ENCODE measurements around the gene CNTNAP2. TPM values are rescaled to one million over a fixed set of nuclear protein-coding genes. Genes with fewer than 3 reads are reported as not detected.

The CNTNAP2 gene
- total RNA-seq, 3 donors from 2014 or later (not counting 1 experiment from before 2014, with no cell fraction given), result 0.18 to 1.1 TPM; not detected in 1

DNA sequence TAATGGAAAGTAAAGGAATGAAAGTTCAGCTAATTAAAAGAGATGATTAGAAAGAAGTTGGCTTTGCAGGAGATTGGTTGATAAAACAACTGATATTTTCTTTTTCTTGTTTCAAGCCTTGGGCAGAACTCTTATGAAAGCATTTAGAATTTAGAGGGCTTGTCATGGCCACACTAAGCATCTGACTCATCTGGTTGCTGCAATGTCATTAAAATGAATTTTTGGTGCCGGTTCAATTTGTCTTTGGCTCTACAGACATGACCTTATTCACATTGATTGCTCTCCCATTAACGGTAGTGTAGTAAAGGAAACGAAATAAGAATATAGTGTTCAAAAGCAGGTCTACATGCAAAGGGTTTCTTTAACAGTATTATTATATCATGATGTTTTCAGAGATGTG, 1461.6 kb downstream of the CNTNAP2 start:
- H3K9me3 ChIP-seq (ENCODE audit: control insufficient read depth, insufficient read depth, low read length), result no peaks in the 10 kb centered on the region
- no peaks in the 10 kb centered on the region for H3K4me1 ChIP-seq (ENCODE audit: control insufficient read depth, insufficient read depth, low read length)
- H3K4me3 ChIP-seq (ENCODE audit: low read length), result no peak overlapping the region
- no peaks in the 10 kb centered on the region for H3K27me3 Mint-ChIP-seq (ENCODE audit: low read depth in 2 of 2)
- TF ChIP-seq, protein P1, sequence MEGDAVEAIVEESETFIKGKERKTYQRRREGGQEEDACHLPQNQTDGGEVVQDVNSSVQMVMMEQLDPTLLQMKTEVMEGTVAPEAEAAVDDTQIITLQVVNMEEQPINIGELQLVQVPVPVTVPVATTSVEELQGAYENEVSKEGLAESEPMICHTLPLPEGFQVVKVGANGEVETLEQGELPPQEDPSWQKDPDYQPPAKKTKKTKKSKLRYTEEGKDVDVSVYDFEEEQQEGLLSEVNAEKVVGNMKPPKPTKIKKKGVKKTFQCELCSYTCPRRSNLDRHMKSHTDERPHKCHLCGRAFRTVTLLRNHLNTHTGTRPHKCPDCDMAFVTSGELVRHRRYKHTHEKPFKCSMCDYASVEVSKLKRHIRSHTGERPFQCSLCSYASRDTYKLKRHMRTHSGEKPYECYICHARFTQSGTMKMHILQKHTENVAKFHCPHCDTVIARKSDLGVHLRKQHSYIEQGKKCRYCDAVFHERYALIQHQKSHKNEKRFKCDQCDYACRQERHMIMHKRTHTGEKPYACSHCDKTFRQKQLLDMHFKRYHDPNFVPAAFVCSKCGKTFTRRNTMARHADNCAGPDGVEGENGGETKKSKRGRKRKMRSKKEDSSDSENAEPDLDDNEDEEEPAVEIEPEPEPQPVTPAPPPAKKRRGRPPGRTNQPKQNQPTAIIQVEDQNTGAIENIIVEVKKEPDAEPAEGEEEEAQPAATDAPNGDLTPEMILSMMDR (IDR thresholded peaks at IDR 0.05), result no peak
- H3K4me1 Mint-ChIP-seq, result no peaks in the 10 kb centered on the region
- H3K36me3 ChIP-seq (ENCODE audit: control insufficient read depth, insufficient read depth, low read length), result no peaks in the 10 kb centered on the region
- no peak overlapping the region for H3K4me3 Mint-ChIP-seq
- H3K36me3 Mint-ChIP-seq, result no peaks in the 10 kb centered on the region
- H3K9me3 Mint-ChIP-seq, result peaks cover 8 to 12% of the 10 kb centered on the region in 2 donors
- intact Hi-C loops (cut with micrococcal nuclease), result no loop called here
- H3K27ac ChIP-seq (ENCODE audit: low read length), result no peak overlapping the region
- WGBS (ENCODE audit: insufficient coverage), result 86% methylated on average over 1 of the region's 3 CpGs
- H3K27ac Mint-ChIP-seq, result no peak overlapping the region
- no peak for DNase-seq
- no peaks in the 10 kb centered on the region for H3K27me3 ChIP-seq (ENCODE audit: control insufficient read depth, insufficient read depth, low read length)
- ATAC-seq, result no peak

DNA sequence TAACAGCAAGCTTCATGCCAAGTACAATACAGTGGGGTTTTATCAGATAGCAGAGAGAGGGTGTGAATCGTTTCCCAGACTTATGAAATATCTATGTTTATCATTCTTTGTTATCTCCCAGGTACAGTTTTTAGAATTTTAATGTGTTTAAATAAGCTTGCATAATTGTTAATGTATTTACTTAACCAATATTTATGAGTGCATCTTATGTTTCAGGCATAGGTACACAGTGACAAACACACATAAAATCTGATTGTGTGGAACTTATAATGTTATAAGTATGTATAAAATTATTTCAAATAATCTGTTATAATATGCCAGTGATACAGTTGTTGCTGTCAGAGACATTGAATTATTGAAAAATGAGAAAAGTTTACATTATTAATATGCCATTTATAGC, 1462.5 kb downstream of the CNTNAP2 start:
- Histone ChIP-seq H3K36me3 (ENCODE audit: control insufficient read depth, insufficient read depth, low read length) (no peaks in the 10 kb centered on the region), H3K4me3 (ENCODE audit: low read length) (no peak overlapping the region), H3K4me1 (ENCODE audit: control insufficient read depth, insufficient read depth, low read length) (no peaks in the 10 kb centered on the region), H3K9me3 (ENCODE audit: control insufficient read depth, insufficient read depth, low read length) (no peaks in the 10 kb centered on the region), H3K27ac (ENCODE audit: low read length) (no peak overlapping the region), H3K27me3 (ENCODE audit: control insufficient read depth, insufficient read depth, low read length) (no peaks in the 10 kb centered on the region)
- Mint-ChIP-seq H3K9me3 (peaks cover 8 to 12% of the 10 kb centered on the region in 2 donors), H3K4me1 (no peaks in the 10 kb centered on the region), H3K4me3 (no peak overlapping the region), H3K27me3 (ENCODE audit: low read depth in 2 of 2) (no peaks in the 10 kb centered on the region), H3K27ac (no peak overlapping the region), H3K36me3 (no peaks in the 10 kb centered on the region)
- no CpG with 5 or more reads among the region's 1 CpG for WGBS (ENCODE audit: insufficient coverage)
- TF ChIP-seq, protein P1 (IDR thresholded peaks at IDR 0.05), result no peak
- intact Hi-C loops (cut with micrococcal nuclease), result no loop called here
- DNase-seq (no peak), ATAC-seq (no peak)

DNA sequence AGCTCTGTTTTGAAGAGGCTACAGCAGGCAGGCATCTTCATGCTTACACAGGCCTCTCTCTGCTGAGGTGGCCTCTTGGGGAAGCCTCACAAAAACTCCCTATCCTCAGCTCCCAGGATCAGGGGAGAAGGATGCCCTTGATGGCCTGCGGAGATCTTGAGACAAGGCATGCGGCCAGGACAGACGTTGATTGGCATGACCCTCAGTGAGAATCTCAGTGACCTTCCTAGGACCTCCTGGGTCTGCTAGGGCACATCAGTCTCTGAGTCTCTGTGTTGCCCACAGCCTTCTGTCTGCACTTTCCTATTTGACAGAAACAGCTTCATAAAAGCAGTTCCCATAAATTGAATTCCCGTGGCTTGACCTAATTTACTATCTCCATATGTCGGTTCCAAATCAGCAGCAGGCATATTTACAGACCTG, 1468.2 kb downstream of the CNTNAP2 start:
- ATAC-seq (no peak), DNase-seq (no peak)
- Histone ChIP-seq H3K9me3 (ENCODE audit: control insufficient read depth, insufficient read depth, low read length) (no peaks in the 10 kb centered on the region), H3K36me3 (ENCODE audit: control insufficient read depth, insufficient read depth, low read length) (no peaks in the 10 kb centered on the region), H3K4me3 (ENCODE audit: low read length) (no peak overlapping the region), H3K4me1 (ENCODE audit: control insufficient read depth, insufficient read depth, low read length) (no peaks in the 10 kb centered on the region), H3K27me3 (ENCODE audit: control insufficient read depth, insufficient read depth, low read length) (no peaks in the 10 kb centered on the region), H3K27ac (ENCODE audit: low read length) (no peak overlapping the region)
- no peaks in the 10 kb centered on the region for H3K27me3 Mint-ChIP-seq (ENCODE audit: low read depth in 2 of 2)
- H3K36me3 Mint-ChIP-seq, result no peaks in the 10 kb centered on the region
- 94% methylated on average over 4 of the region's 5 CpGs for WGBS (ENCODE audit: insufficient coverage)
- no peaks in the 10 kb centered on the region for H3K4me1 Mint-ChIP-seq
- TF ChIP-seq, protein P1 (IDR thresholded peaks at IDR 0.05), result no peak
- H3K9me3 Mint-ChIP-seq, result peaks cover 0 to 7% of the 10 kb centered on the region in 2 donors
- intact Hi-C loops (cut with micrococcal nuclease), result no loop called here
- H3K27ac Mint-ChIP-seq, result no peak overlapping the region
- H3K4me3 Mint-ChIP-seq, result no peak overlapping the region

DNA sequence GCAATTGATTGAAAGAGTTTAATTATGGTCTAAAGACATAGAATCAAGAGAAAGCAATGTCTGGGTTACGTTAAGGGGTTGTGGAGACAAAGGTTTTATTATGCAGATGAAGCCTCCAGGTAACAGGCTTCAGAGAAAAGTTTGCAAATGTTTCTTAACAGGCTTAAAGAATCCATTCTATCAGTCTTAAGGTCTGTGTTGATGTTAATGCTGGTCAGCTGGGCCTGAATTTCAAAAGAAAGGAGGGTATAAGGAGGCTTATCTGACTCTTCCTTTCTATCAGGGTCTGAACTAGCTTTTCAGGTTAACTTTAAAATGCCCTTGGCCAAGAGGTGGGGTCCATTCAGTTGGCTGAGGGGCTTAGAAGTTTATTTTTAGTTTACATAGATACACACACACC, 1469.5 kb downstream of the CNTNAP2 start:
- Histone ChIP-seq H3K4me1 (ENCODE audit: control insufficient read depth, insufficient read depth, low read length) (no peaks in the 10 kb centered on the region), H3K36me3 (ENCODE audit: control insufficient read depth, insufficient read depth, low read length) (no peaks in the 10 kb centered on the region), H3K4me3 (ENCODE audit: low read length) (no peak overlapping the region), H3K9me3 (ENCODE audit: control insufficient read depth, insufficient read depth, low read length) (no peaks in the 10 kb centered on the region), H3K27ac (ENCODE audit: low read length) (no peak overlapping the region), H3K27me3 (ENCODE audit: control insufficient read depth, insufficient read depth, low read length) (no peaks in the 10 kb centered on the region)
- H3K4me1 Mint-ChIP-seq, result no peaks in the 10 kb centered on the region
- H3K4me3 Mint-ChIP-seq, result no peak overlapping the region
- H3K27me3 Mint-ChIP-seq (ENCODE audit: low read depth in 2 of 2), result no peaks in the 10 kb centered on the region
- TF ChIP-seq, protein P1 (IDR thresholded peaks at IDR 0.05), result no peak
- 27% methylated on average over 1 of the region's 1 CpG for WGBS (ENCODE audit: insufficient coverage)
- H3K36me3 Mint-ChIP-seq, result no peaks in the 10 kb centered on the region
- DNase-seq (no peak), ATAC-seq (no peak)
- H3K9me3 Mint-ChIP-seq, result peaks cover 0 to 3% of the 10 kb centered on the region in 2 donors
- intact Hi-C loops (cut with micrococcal nuclease), result no loop called here
- H3K27ac Mint-ChIP-seq, result no peak overlapping the region

Data from natural killer cell (primary cell).